H1 (cell line): ENCODE results near the gene SLK. TPM values are rescaled to one million over a fixed set of nuclear protein-coding genes. Genes with fewer than 3 reads are reported as not detected.

Experiments
- CTCF ChIA-PET: fragments of 300-600 bp; sonication (Branson Sonifier 250); formaldehyde crosslinking; loops from one replicate; lab custom pipeline; 2021; ENCODE audit not compliant: partially characterized antibody; lab: Charles Lee
- POLR2A ChIA-PET: fragments of 300-600 bp; sonication (Branson Sonifier 250); formaldehyde crosslinking; loops from one replicate; lab custom pipeline; 2021; ENCODE audit warnings: inconsistent platforms; ENCODE audit not compliant: partially characterized antibody; lab: Charles Lee
- DNase-seq, 2 experiments: peaks; one replicate each; pipeline versions ENCODE4 v3.0.0 to v3.0.0-alpha.2; 2010 to 2022; ENCODE audit warnings: low spot score in 2 of 2, low read depth in 1 of 2, mixed read lengths in 1 of 2
- FAIRE-seq: peaks from 2 replicates; lab custom pipeline; 2011; peaks lifted over from hg19 to GRCh38; lab: Jason Lieb, UNC
- H2AFZ ChIP-seq: 2 replicates; pipeline ENCODE4 v1.8.1; 2012; ENCODE audit warnings: low read length, inconsistent platforms
- H2AK5ac ChIP-seq: 2 replicates; pipeline ENCODE4 v1.6.1; 2013; ENCODE audit warnings: low read depth, low read length
- H2BK120ac ChIP-seq: replicated peaks from 2 replicates; pipeline ENCODE3; 2013; ENCODE audit warnings: low read depth, low read length, inconsistent platforms
- H2BK12ac ChIP-seq: 2 replicates; pipeline ENCODE4 v1.6.1; 2013; ENCODE audit warnings: low read depth, low read length
- H2BK15ac ChIP-seq: 2 replicates; pipeline ENCODE4 v1.6.1; 2013; ENCODE audit warnings: low read length
- H2BK20ac ChIP-seq: 2 replicates; pipeline ENCODE4 v1.6.1; 2013; ENCODE audit warnings: low read length
- H2BK5ac ChIP-seq: 2 replicates; pipeline ENCODE4 v1.6.1; 2013; ENCODE audit warnings: low read depth, low read length
- H3K14ac ChIP-seq: 2 replicates; pipeline ENCODE4 v1.6.1; 2013; ENCODE audit warnings: inconsistent platforms; ENCODE audit not compliant: insufficient read length
- H3K18ac ChIP-seq: 2 replicates; pipeline ENCODE4 v1.6.1; 2013; ENCODE audit warnings: low read length; ENCODE audit errors: extremely low read depth
- H3K23ac ChIP-seq: 2 replicates; pipeline ENCODE4 v1.6.1; 2013; ENCODE audit warnings: inconsistent platforms; ENCODE audit not compliant: insufficient read length
- H3K23me2 ChIP-seq: 2 replicates; pipeline ENCODE4 v1.6.1; 2013; ENCODE audit warnings: low read depth, low read length
- H3K27ac ChIP-seq: 2 replicates; pipeline ENCODE4 v1.6.1; 2011; ENCODE audit warnings: low read depth, low read length, inconsistent platforms
- H3K27me3 ChIP-seq, 4 experiments: replicated peaks in 1 of 4; 1 replicate in 1 of 4; 2 replicates in 3 of 4; pipeline versions ENCODE4 v1.6.1 to v1.8.1; 2011 to 2013; ENCODE audit warnings: low read length in 3 of 4, mild to moderate bottlenecking in 3 of 4, inconsistent platforms in 2 of 4, mixed read lengths in 2 of 4, moderate library complexity in 1 of 4; ENCODE audit not compliant: control insufficient read depth in 3 of 4, insufficient read depth in 3 of 4; ENCODE audit errors: extremely low read depth in 1 of 4
- H3K36me3 ChIP-seq, 4 experiments: 2 replicates each; pipeline versions ENCODE4 v1.6.1 to v1.8.1; 2011 to 2013; ENCODE audit warnings: mild to moderate bottlenecking in 4 of 4, low read length in 3 of 4, moderate library complexity in 2 of 4, control low read depth in 1 of 4, inconsistent platforms in 1 of 4; ENCODE audit not compliant: insufficient read depth in 4 of 4, control insufficient read depth in 2 of 4
- H3K4ac ChIP-seq: replicated peaks from 2 replicates; pipeline ENCODE3; 2013; ENCODE audit warnings: low read length, low read depth, mixed read lengths, inconsistent platforms; ENCODE audit not compliant: insufficient read length
- H3K4me1 ChIP-seq, 4 experiments: replicated peaks in 1 of 4; 1 replicate in 1 of 4; 2 replicates in 3 of 4; pipeline versions ENCODE4 v1.6.1 to v1.8.1; 2011 to 2013; ENCODE audit warnings: low read length in 3 of 4, inconsistent platforms in 2 of 4, mixed read lengths in 1 of 4; ENCODE audit not compliant: insufficient read depth in 4 of 4, control insufficient read depth in 3 of 4
- H3K4me2 ChIP-seq, 2 experiments: 2 replicates each; pipeline versions ENCODE4 v1.6.1 to v1.8.1; 2011 to 2013; ENCODE audit warnings: low read depth in 2 of 2, low read length in 2 of 2, control low read depth in 1 of 2, inconsistent platforms in 1 of 2, mild to moderate bottlenecking in 1 of 2; ENCODE audit not compliant: insufficient read depth in 1 of 2
- H3K4me3 ChIP-seq, 4 experiments: fragments of 200-600, 300-600 bp in 1 of 4; sonication (generic), shearing (Covaris generic), sonication (Bioruptor Twin) in 1 of 4; 2 replicates each; pipeline versions ENCODE4 v1.5.1 to v1.8.1; 2011 to 2016; ENCODE audit warnings: low read length in 4 of 4, low read depth in 3 of 4, control low read depth in 2 of 4, inconsistent platforms in 2 of 4, mild to moderate bottlenecking in 2 of 4, mixed read lengths in 1 of 4, moderate library complexity in 1 of 4; ENCODE audit not compliant: insufficient read depth in 2 of 4; ENCODE audit errors: extremely low read depth in 1 of 4
- H3K56ac ChIP-seq: replicated peaks from 2 replicates; pipeline ENCODE3; 2013; ENCODE audit warnings: low read depth, mild to moderate bottlenecking, mixed read lengths, low read length, inconsistent platforms; ENCODE audit not compliant: insufficient read length
- H3K79me1 ChIP-seq: 2 replicates; pipeline ENCODE4 v1.6.1; 2013; ENCODE audit warnings: low read depth, low read length, control low read depth
- H3K79me2 ChIP-seq, 2 experiments: 2 replicates each; pipeline versions ENCODE4 v1.6.1 to v1.8.1; 2012 to 2013; ENCODE audit warnings: low read length in 2 of 2, mild to moderate bottlenecking in 2 of 2, inconsistent platforms in 1 of 2; ENCODE audit not compliant: insufficient read depth in 2 of 2, control insufficient read depth in 1 of 2
- H3K9ac ChIP-seq, 4 experiments: replicated peaks in 1 of 4; 1 replicate in 1 of 4; 2 replicates in 3 of 4; pipeline versions ENCODE4 v1.6.1 to v1.8.1; 2011 to 2013; ENCODE audit warnings: low read depth in 3 of 4, low read length in 3 of 4, control low read depth in 2 of 4, mild to moderate bottlenecking in 2 of 4, moderate library complexity in 2 of 4, inconsistent platforms in 1 of 4; ENCODE audit errors: extremely low read depth in 1 of 4
- H3K9me3 ChIP-seq, 2 experiments: 2 replicates each; pipeline versions ENCODE4 v1.6.1 to v1.8.1; 2012 to 2013; ENCODE audit warnings: mild to moderate bottlenecking in 2 of 2, moderate library complexity in 2 of 2, control low read depth in 1 of 2, inconsistent platforms in 1 of 2, low read depth in 1 of 2, low read length in 1 of 2, mixed read lengths in 1 of 2; ENCODE audit not compliant: insufficient read depth in 2 of 2
- H4K20me1 ChIP-seq, 2 experiments: replicated peaks in 1 of 2; 2 replicates each; pipeline versions ENCODE3 to v1.8.1; 2011 to 2013; ENCODE audit warnings: inconsistent platforms in 2 of 2, low read length in 2 of 2, mild to moderate bottlenecking in 1 of 2; ENCODE audit not compliant: insufficient read depth in 2 of 2, control insufficient read depth in 1 of 2
- H4K5ac ChIP-seq: 2 replicates; pipeline ENCODE4 v1.6.1; 2013; ENCODE audit warnings: low read length, low read depth, mixed read lengths, inconsistent platforms; ENCODE audit not compliant: insufficient read length
- H4K8ac ChIP-seq: 2 replicates; pipeline ENCODE4 v1.8.0; 2013; ENCODE audit warnings: mild to moderate bottlenecking, moderate library complexity, low read length, inconsistent platforms; ENCODE audit not compliant: insufficient read depth; ENCODE audit errors: extremely low read depth
- H4K91ac ChIP-seq: replicated peaks from 2 replicates; pipeline ENCODE3; 2013; ENCODE audit warnings: low read length, mixed read lengths, inconsistent platforms; ENCODE audit not compliant: insufficient read length
- ASH2L ChIP-seq: fragments of 200-600, 300-600 bp; sonication (generic); IDR thresholded peaks from one replicate; pipeline ENCODE4 v1.7.1; 2017; ENCODE audit warnings: low read length
- CHD2 ChIP-seq: IDR thresholded peaks from 2 replicates; pipeline ENCODE4 v1.6.1; 2012; ENCODE audit warnings: low read length, improper control_type of control experiment
- CREB1 ChIP-seq: IDR thresholded peaks from 2 replicates; pipeline ENCODE4 v1.6.1; 2012; ENCODE audit warnings: inconsistent platforms
- CTBP2 ChIP-seq: IDR thresholded peaks from 2 replicates; pipeline ENCODE4 v1.7.0; 2011; ENCODE audit warnings: borderline replicate concordance, mild to moderate bottlenecking, moderate library complexity, mixed read lengths, low read length; ENCODE audit not compliant: insufficient read depth, insufficient read length
- POLR2AphosphoS5 ChIP-seq: IDR thresholded peaks from 2 replicates; pipeline ENCODE4 v1.6.1; 2011; ENCODE audit warnings: low read depth, low read length
- RBBP5 ChIP-seq: IDR thresholded peaks from 2 replicates; pipeline ENCODE4 v1.7.1; 2012; ENCODE audit warnings: low read depth, mild to moderate bottlenecking, inconsistent platforms, low read length, moderate library complexity, borderline replicate concordance
- SAP30 ChIP-seq: fragments of 300-600 bp; sonication (generic); IDR thresholded peaks from 2 replicates; pipeline ENCODE4 v1.7.1; 2012; ENCODE audit warnings: low read length, moderate library complexity, mild to moderate bottlenecking, inconsistent platforms; ENCODE audit not compliant: insufficient read depth, insufficient replicate concordance
- SIRT6 ChIP-seq: IDR thresholded peaks from one replicate; pipeline ENCODE4 v1.7.1; 2012; ENCODE audit warnings: low read length, inconsistent platforms
- SRF ChIP-seq: IDR thresholded peaks from 2 replicates; pipeline ENCODE4 v1.6.1; 2011; ENCODE audit warnings: mild to moderate bottlenecking, low read depth, low read length, moderate library complexity
- TAF7 ChIP-seq: optimal IDR thresholded peaks from 2 replicates; pipeline ENCODE3; 2011; ENCODE audit warnings: low read depth, mild to moderate bottlenecking, inconsistent platforms, low read length, moderate library complexity, borderline replicate concordance
- WGBS, 2 experiments: shearing (Covaris generic) in 1 of 2; methylation state at CpG; one replicate each; pipeline versions ENCODE4 v1.1.6 to v1.1.7; 2013 to 2015; ENCODE audit warnings: low lambda C conversion rate in 2 of 2, mixed read lengths in 2 of 2, inconsistent platforms in 1 of 2, low coverage in 1 of 2, missing lambda C conversion rate in 1 of 2; ENCODE audit not compliant: insufficient replicate concordance in 2 of 2, insufficient coverage in 1 of 2, insufficient read length in 1 of 2; ENCODE audit errors: extremely low coverage in 1 of 2, missing lambda C conversion rate in 1 of 2; 5-methylcytosine and 5-hydroxymethylcytosine counted together
- polyA plus RNA-seq, 7 experiments: library from polyadenylated mRNA; depleted of rRNA in 3 of 7; stranded (reverse) in 5 of 7; unstranded in 2 of 7; fragments of >200 nt in 5 of 7; fragments of 200-250 nt in 2 of 7; gene quantifications; 1 replicate in 5 of 7; 2 replicates in 1 of 7; 4 replicates in 1 of 7; pipeline versions ENCODE4 v1.2.1 to v1.2.3, GENCODE V29; 2011 to 2013; ENCODE audit warnings: missing spikeins in 2 of 7, mixed read lengths in 2 of 7
- total RNA-seq: library from RNA; stranded (reverse); fragmentation: NEBNext Ultra II Directional; extraction: Animal tissue kit (Norgen Biotek cat#: 25700); gene quantifications from 2 replicates; pipeline ENCODE4 v1.2.1, GENCODE V29; 2021
- TF ChIP-seq, protein P1 (sequence below): IDR thresholded peaks from 2 replicates; pipeline ENCODE4 v1.6.1; 2012; ENCODE audit warnings: inconsistent platforms
- TF ChIP-seq, protein P2 (sequence below): IDR thresholded peaks from 2 replicates; pipeline ENCODE4 v1.6.1; 2011; ENCODE audit warnings: low read length, improper control_type of control experiment

Gene SLK
- total and polyA plus RNA-seq, 2 of the 8 experiments (the other 6 are each of a cell fraction or from before 2014, with no cell fraction given): 2.7 to 18.3 TPM

DNA sequence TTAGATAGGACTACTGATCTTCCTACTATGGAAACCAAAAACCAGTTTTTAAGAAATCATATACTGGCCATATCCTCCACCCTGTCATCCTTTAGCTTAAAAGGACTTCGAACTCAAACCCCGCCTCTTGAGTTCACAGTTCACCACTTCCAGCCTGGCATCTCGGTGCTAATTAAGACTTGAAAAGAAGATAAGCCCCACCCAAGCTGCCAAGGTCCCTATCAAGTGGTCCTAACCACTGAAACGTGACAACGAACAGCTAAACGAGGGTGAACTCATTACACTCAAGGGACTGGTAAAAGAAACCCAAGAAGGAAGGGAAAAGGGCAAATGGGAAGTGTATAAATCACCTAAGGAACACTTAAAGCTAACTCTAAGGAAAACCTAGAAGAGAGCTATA lies 102.7 kb downstream of the SLK start:
- CTCF ChIA-PET: interaction anchor here (0.6 to 5.5 kb wide), 7 partner anchors 10 to 61 kb away, joined by 3 to 35 read pairs (median 3); partner anchors contain the start of gene SFR1
- Histone ChIP-seq H3K36me3 (no peaks in the 10 kb centered on the region), H3K27me3 (no peaks in the 10 kb centered on the region), H4K5ac (no peak overlapping the region), H4K8ac (no peak overlapping the region), H3K23ac (no peak overlapping the region), H2BK15ac (no peak overlapping the region), H2AK5ac (no peak overlapping the region; the same call in 1 of the 2 replicates), H2BK5ac (no peak overlapping the region), H3K23me2 (no peaks in the 10 kb centered on the region), H2BK20ac (no peak overlapping the region), H3K4ac (no peak overlapping the region), H3K4me1 (peaks cover 2 to 16% (median 8%) of the 10 kb centered on the region in 4 experiments; a peak in 6 of 7 replicates), H2AFZ (no peak overlapping the region), H3K18ac (no peak overlapping the region), H3K27ac (no peak overlapping the region), H3K14ac (no peak overlapping the region), H3K9ac (no peak overlapping the region), H4K20me1 (no peaks in the 10 kb centered on the region), H3K4me2 (no peak overlapping the region), H3K56ac (no peak overlapping the region), H3K79me1 (no peaks in the 10 kb centered on the region), H4K91ac (no peak overlapping the region), H3K4me3 (no peak overlapping the region), H2BK12ac (no peak overlapping the region), H3K79me2 (no peaks in the 10 kb centered on the region), H3K9me3 (no peaks in the 10 kb centered on the region), H2BK120ac (no peak overlapping the region)
- FAIRE-seq (no peak), DNase-seq (no peak)
- 86% methylated on average over 6 of the region's 6 CpGs; no CpG with 5 or more reads in 1 of the 2 experiments for WGBS, 2 experiments
- POLR2A ChIA-PET: interaction anchor here (0.6 to 3.6 kb wide), 3 partner anchors 8 to 52 kb away, joined by 3 to 14 read pairs (median 13); partner anchors contain the start of gene SFR1
- TF ChIP-seq RBBP5: no peak
- no peak for TF ChIP-seq TAF7
- no peak for TF ChIP-seq SAP30
- TF ChIP-seq, protein P1, sequence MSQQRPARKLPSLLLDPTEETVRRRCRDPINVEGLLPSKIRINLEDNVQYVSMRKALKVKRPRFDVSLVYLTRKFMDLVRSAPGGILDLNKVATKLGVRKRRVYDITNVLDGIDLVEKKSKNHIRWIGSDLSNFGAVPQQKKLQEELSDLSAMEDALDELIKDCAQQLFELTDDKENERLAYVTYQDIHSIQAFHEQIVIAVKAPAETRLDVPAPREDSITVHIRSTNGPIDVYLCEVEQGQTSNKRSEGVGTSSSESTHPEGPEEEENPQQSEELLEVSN: no peak
- no peak for TF ChIP-seq SIRT6
- TF ChIP-seq CTBP2: no peak
- no peak for TF ChIP-seq ASH2L
- TF ChIP-seq CHD2: no peak
- TF ChIP-seq, protein P2, sequence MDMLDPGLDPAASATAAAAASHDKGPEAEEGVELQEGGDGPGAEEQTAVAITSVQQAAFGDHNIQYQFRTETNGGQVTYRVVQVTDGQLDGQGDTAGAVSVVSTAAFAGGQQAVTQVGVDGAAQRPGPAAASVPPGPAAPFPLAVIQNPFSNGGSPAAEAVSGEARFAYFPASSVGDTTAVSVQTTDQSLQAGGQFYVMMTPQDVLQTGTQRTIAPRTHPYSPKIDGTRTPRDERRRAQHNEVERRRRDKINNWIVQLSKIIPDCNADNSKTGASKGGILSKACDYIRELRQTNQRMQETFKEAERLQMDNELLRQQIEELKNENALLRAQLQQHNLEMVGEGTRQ: no peak
- no peak for TF ChIP-seq CREB1
- TF ChIP-seq POLR2AphosphoS5: no peak
- no peak for TF ChIP-seq SRF
